Adrenal gland (tissue), 12 donors: ENCODE measurements around the gene TAF4. TPM values are rescaled to one million over a fixed set of nuclear protein-coding genes. Genes with fewer than 3 reads are reported as not detected.

Experiments
- DNase-seq, 7 donors: peaks; one replicate each; pipeline ENCODE4 v3.0.0-alpha.2; 2019 to 2020
- H3K27ac ChIP-seq, 5 donors: fragments of 200-600 bp; sonication (generic) in 4 of 5; 1 replicate in 3 of 5; 2 replicates in 2 of 5; pipeline versions ENCODE4 v1.5.1 to v1.8.0; 2016 to 2020; ENCODE audit warnings: mild to moderate bottlenecking in 1 of 5
- H3K27me3 ChIP-seq: fragments of 200-600 bp; 2 replicates; pipeline ENCODE4 v1.8.0; 2021
- H3K36me3 ChIP-seq, 2 donors: fragments of 200-600 bp; replicated peaks in 1 of 2; 1 replicate in 1 of 2; 2 replicates in 1 of 2; pipeline versions ENCODE4 v1.5.1 to v1.8.0; 2018 to 2022
- H3K4me1 ChIP-seq, 2 donors: fragments of 200-600 bp; replicated peaks in 1 of 2; 1 replicate in 1 of 2; 2 replicates in 1 of 2; pipeline versions ENCODE4 v1.5.1 to v1.8.0; 2018 to 2021
- H3K4me3 ChIP-seq, 4 donors: fragments of 200-600 bp; sonication (generic) in 3 of 4; one replicate each; pipeline ENCODE4 v1.5.1; 2016 to 2018
- H3K9me3 ChIP-seq, 3 donors: fragments of 200-600 bp; sonication (generic) in 1 of 3; replicated peaks in 1 of 3; 1 replicate in 2 of 3; 2 replicates in 1 of 3; pipeline versions ENCODE4 v1.5.1 to v1.8.0; 2016 to 2021
- CTCF ChIP-seq, 6 experiments: fragments of 450-650 bp in 4 of 6; fragments of 200-600 bp in 2 of 6; sonication (generic) in 1 of 6; IDR thresholded peaks; 1 replicate in 5 of 6; 2 replicates in 1 of 6; pipeline versions ENCODE4 v1.5.1 to v1.8.0; 2016 to 2021; ENCODE audit warnings: antibody characterized with exemption in 6 of 6, mild to moderate bottlenecking in 2 of 6, moderate library complexity in 1 of 6
- POLR2A ChIP-seq, 2 donors: fragments of 450-650 bp; IDR thresholded peaks; one replicate each; pipeline ENCODE4 v1.6.1; 2017; ENCODE audit warnings: antibody characterized with exemption in 2 of 2, mild to moderate bottlenecking in 2 of 2, moderate library complexity in 1 of 2
- WGBS, 4 donors: extraction: QIAGEN DNeasy Blood & Tissue Kit in 2 of 4; methylation state at CpG; one replicate each; pipeline versions ENCODE4 v1.1.5 to v1.1.7; 2013 to 2017; 5-methylcytosine and 5-hydroxymethylcytosine counted together
- intact Hi-C, 2 donors: fragments of 100-400 bp; cut with DNase I; formaldehyde crosslinking; loops; one replicate each; pipeline versions ENCODE4 v1.14.1 to v1.15.0; 2022 to 2023
- polyA plus RNA-seq, 3 donors: library from polyadenylated mRNA; stranded (reverse); fragments of 200-250 nt in 2 of 3; fragments of 350-450 nt in 1 of 3; fragmentation: Illumina TruSeq in 1 of 3; extraction: RNeasy Lipid Tissue Mini Kit (QIAGEN cat#74804) in 1 of 3; gene quantifications; one replicate each; pipeline ENCODE4 v1.2.3, GENCODE V29; 2013 to 2014
- total RNA-seq, 9 donors: library from RNA; depleted of rRNA in 4 of 9; stranded (reverse); fragments of >200 nt in 4 of 9; fragments of 120-200 nt in 1 of 9; fragmentation: NEBNext Ultra II Directional in 1 of 9; extraction: Animal tissue kit (Norgen Biotek cat#: 25700) in 1 of 9; gene quantifications; one replicate each; pipeline versions ENCODE4 v1.1.0 to v1.2.4, GENCODE V29; 2013 to 2023
- donor health status: healthy with polysubstance abuse.
- donor health status: Bipolar disorder and iron deficiency.
- donor health status: DM: yes; HTN: yes; CAD: no.
- donor health status: DM: no; HTN: no; CAD: no.
- donor health status: DM: no; HTN: no; CAD: no.
- donor health status: DM: yes; HTN: yes; CAD: no.

TAF4 gene
- total and polyA plus RNA-seq, 12 donors, result 5.2 to 30.9 (median 14.8) TPM

GRCh38 chr20:61958773-61959700 is 106.6 kb downstream of the TAF4 start:
- Histone ChIP-seq H3K27ac (no peak overlapping the region), H3K4me3 (no peak overlapping the region), H3K4me1 (peaks cover 4 to 11% of the 10 kb centered on the region in 2 donors), H3K36me3 (no peaks in the 10 kb centered on the region), H3K27me3 (no peaks in the 10 kb centered on the region), H3K9me3 (no peaks in the 10 kb centered on the region)
- TF ChIP-seq CTCF (IDR thresholded peaks at IDR 0.05) (no peak), POLR2A (IDR thresholded peaks at IDR 0.05) (no peak)
- peak in 4 of 7 donors; percentile 2 to 28 (median 12) for DNase-seq
- 79 to 84% (median 80%) methylated on average over 22 of the region's 22 CpGs for WGBS, 4 donors
- intact Hi-C loops, result no loop called here

GRCh38 chr20:61957961-61958715 is 107.5 kb downstream of the TAF4 start:
- DNase-seq, result peak in 2 of 7 donors; percentile 1 to 35

GRCh38 chr20:61956396-61957342 is 109.0 kb downstream of the TAF4 start:
- H3K27ac ChIP-seq, result no peak overlapping the region
- H3K4me3 ChIP-seq, result peak overlapping the region in 1 of 4 donors; percentile 0
- H3K27me3 ChIP-seq, result no peaks in the 10 kb centered on the region
- no peaks in the 10 kb centered on the region for H3K9me3 ChIP-seq
- peaks cover 4 to 11% of the 10 kb centered on the region in 2 donors for H3K4me1 ChIP-seq
- 25 to 35% (median 31%) methylated on average over 12 of the region's 12 CpGs for WGBS, 4 donors
- H3K36me3 ChIP-seq, result no peaks in the 10 kb centered on the region
- intact Hi-C loops, result no loop called here
- no peak for TF ChIP-seq CTCF (IDR thresholded peaks at IDR 0.05)
- TF ChIP-seq POLR2A (IDR thresholded peaks at IDR 0.05), result no peak
- peak in 6 of 7 donors; percentile 12 to 52 (median 16) for DNase-seq

More at GRCh38 chr20:61957961-61958715, 107.5 kb downstream of the TAF4 start:
- H3K27ac ChIP-seq, result no peak overlapping the region
- H3K27me3 ChIP-seq, result no peaks in the 10 kb centered on the region
- WGBS, 4 donors, result 87 to 89% (median 88%) methylated on average over 12 of the region's 12 CpGs
- TF ChIP-seq CTCF (IDR thresholded peaks at IDR 0.05) (no peak), POLR2A (IDR thresholded peaks at IDR 0.05) (no peak)
- H3K4me1 ChIP-seq, result peaks cover 4 to 11% of the 10 kb centered on the region in 2 donors
- intact Hi-C loops, result no loop called here
- no peaks in the 10 kb centered on the region for H3K9me3 ChIP-seq
- no peaks in the 10 kb centered on the region for H3K36me3 ChIP-seq
- no peak overlapping the region for H3K4me3 ChIP-seq
